Choroid plexus epithelial cell (primary cell): ENCODE data around the gene VPS45.

Experiments used
- DNase-seq: peaks from one replicate; pipeline ENCODE4 v3.0.0-alpha.2; 2010; ENCODE audit warnings: low read depth
- H3K4me3 ChIP-seq: 2 replicates; pipeline ENCODE4 v1.5.1; 2011; ENCODE audit warnings: low read depth, mild to moderate bottlenecking, control low read depth, low read length, moderate library complexity
- TF ChIP-seq, protein P1 (sequence below): conservative IDR thresholded peaks from 2 replicates; pipeline ENCODE4 v1.5.1; 2011; ENCODE audit warnings: low read depth, mild to moderate bottlenecking, control low read depth, inconsistent platforms, low read length, moderate library complexity

Gene VPS45

DNA sequence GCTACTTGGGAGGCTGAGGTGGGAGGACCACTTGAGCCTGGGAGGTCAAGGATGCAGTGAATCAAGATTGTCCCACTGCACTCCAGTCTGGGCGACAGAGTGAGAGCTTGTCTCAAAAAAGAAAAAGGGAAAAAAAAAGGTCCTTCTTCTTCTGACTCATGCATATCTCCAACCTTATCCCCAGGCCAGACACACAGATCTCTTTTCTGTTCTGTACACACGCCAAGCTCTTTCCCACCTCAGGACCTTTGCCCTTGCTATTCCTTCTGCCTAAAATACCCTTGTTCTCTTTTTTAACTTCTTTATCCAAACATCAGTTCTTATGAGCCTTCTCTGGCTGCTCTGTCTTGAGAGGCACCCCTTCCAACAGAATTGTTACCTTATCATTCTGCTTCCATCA is 104.2 kb downstream of the VPS45 start:
- no peak for DNase-seq
- H3K4me3 ChIP-seq: no peak overlapping the region
- TF ChIP-seq, protein P1, sequence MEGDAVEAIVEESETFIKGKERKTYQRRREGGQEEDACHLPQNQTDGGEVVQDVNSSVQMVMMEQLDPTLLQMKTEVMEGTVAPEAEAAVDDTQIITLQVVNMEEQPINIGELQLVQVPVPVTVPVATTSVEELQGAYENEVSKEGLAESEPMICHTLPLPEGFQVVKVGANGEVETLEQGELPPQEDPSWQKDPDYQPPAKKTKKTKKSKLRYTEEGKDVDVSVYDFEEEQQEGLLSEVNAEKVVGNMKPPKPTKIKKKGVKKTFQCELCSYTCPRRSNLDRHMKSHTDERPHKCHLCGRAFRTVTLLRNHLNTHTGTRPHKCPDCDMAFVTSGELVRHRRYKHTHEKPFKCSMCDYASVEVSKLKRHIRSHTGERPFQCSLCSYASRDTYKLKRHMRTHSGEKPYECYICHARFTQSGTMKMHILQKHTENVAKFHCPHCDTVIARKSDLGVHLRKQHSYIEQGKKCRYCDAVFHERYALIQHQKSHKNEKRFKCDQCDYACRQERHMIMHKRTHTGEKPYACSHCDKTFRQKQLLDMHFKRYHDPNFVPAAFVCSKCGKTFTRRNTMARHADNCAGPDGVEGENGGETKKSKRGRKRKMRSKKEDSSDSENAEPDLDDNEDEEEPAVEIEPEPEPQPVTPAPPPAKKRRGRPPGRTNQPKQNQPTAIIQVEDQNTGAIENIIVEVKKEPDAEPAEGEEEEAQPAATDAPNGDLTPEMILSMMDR: no peak

DNA sequence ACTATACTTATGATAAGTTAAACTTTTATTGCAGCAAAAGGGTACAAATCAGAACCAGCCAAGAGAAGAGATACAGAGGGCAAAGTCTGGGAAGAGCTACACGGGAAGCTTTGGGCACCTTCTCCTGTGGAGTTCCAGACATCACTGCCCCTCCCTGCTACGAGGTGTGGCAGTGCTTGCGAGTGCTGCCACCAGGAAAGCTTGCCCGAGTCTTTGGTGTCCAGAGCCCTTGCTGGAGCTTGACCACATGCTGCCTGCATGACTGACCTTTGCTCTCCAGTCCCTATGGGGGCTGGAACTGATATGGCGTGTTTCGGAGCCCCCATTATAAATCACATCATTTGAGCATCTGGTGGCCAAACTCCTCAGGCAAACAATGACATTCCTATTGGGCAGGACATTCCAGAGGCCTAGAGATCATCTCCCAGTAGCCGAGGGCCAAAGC is 105.6 kb downstream of the VPS45 start:
- TF ChIP-seq, protein P1: no peak
- no peak for DNase-seq
- H3K4me3 ChIP-seq: no peak overlapping the region

DNA sequence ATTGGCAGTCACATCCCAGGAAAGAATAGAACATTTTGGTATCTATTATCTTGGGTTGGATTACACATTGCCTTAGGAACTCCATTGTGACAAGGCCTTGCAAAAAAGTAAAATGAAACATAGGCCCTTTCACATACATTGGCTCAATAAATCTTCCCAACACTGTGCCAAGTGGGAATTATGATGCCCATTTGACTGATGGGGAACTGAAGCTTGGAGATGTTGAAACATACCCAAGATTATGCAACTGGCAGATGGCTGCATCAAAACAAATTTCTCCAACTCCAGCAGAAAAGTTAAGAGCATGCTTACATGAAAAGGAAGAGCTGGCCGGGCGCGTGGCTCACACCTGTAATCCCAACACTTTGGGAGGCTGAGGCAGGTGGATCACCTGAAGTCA is 109.0 kb downstream of the VPS45 start:
- H3K4me3 ChIP-seq: no peak overlapping the region
- no peak for DNase-seq
- TF ChIP-seq, protein P1: no peak

DNA sequence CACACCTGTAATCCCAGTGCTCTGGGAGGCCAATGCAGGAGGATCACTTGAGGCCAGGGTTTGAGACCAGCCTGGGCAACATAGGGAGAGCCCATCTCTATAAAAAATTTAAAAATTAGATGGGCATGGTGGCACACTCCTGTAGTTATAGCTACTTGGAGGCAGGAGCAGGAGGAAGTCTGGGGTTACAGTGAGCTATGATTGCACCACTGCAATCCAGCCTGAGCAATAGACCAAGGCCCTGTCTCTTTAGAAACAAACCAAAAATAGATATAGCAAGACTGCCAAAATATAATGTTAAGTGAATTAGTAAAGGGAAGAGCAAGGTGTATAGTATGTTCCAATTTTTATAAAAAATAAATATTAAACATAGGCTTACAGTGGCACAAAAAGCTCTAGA is 111.0 kb downstream of the VPS45 start:
- H3K4me3 ChIP-seq: no peak overlapping the region
- no peak for DNase-seq
- TF ChIP-seq, protein P1: no peak

DNA sequence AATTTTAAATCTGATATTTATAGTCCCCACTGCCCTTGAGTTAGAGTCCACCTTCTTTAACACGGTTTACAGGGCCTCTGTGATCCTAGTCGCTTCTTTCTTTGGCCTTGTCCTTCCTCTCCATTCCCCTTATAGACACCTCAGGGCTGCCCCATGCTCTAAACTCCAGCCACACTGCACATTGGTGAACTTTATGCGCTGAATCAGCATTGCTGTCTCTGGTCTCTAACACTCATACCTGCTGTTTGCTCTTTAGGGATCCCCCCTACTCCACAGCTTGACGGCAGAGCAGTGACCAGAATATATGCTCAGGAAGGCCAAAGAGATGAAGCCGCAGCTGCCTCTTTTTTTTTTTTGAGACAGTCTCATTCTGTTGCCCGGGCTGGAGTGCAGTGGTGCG is 112.3 kb downstream of the VPS45 start:
- TF ChIP-seq, protein P1: no peak
- no peak for DNase-seq

DNA sequence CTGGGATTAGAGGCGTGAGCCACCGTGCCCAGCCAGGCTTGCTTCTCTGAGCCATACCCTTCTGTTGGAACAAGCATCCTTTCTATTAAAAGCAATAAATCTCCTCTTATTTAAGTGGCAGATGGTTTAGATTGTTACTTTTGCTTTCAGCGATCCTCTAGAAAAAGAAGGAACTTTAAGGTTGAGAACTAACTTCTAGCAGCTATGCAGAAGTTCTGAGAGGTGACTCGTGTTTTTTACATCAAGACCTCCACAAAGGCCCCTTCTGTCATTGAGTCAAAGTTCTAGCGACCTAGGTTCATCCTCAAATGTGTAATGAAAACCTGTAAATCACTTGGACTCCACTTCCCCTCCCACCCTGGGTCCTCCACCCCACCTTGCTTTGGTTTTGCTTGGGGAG is 112.9 kb downstream of the VPS45 start:
- H3K4me3 ChIP-seq: no peak overlapping the region
- DNase-seq: no peak
- TF ChIP-seq, protein P1: no peak

More for the DNA sequence above, 112.3 kb downstream of the VPS45 start:
- no peak overlapping the region for H3K4me3 ChIP-seq

DNA sequence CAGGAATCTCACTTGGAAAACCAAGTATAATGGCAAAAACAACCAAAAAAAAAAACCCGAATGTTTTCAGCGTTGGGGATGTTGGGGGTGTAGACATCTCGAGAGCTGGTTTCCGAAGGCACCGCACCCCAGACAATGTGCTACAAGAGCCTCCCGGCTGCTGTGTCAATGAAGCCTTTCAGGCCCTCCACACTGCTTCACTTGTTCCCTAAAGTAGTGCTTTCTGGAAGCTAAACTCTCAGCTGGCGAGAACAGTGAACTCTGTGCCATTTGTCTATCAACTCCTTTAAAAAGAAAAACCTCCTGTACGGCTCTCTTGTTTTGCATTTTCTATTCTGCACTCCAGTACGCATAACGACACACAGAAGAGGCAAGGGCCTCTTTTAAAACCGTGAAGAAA is 114.7 kb downstream of the VPS45 start:
- DNase-seq: no peak
- TF ChIP-seq, protein P1: no peak
- H3K4me3 ChIP-seq: no peak overlapping the region
